ENCODE results near the gene ONECUT2.

Gene ONECUT2

DNA sequence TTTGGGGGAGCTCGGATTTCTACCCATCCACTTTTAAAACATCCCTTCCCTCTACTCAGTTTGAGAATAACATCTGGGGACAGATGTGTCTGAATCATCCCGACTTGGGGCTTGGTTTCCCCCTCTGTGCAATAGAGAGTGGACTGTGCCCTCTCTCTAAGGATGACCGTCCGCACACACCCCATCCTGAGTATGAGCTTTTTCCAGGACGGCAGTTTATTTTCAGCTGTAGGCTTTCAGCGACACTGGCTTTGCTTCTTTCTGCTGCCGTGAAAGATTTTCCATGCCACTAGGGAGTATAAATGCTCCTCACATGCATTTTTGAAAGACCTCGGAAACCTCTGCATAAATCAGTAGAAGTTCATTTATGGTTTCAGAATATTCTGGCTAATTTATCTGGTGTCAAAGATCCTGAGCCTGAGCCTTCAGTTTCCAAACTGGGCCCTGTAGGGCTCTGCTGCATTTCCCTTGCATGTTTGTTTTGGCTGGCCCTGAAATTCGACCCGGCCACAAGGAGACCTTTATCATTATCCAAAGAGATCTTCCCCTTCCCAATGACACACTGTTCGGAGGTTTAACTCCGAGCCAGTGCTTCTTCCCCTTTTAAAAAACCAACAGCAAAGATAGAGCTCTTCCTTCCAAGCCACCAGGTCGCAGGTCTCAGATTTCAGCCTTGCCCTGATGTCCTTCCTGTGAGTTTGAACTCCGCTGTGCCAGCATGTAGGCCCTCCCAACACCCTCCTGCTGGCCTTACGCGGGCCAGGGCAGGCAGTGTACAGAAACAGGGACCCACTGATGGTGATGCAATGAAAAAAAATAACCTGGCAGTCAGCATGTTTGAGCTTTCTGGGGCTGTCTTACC lies 98.1 kb downstream of the ONECUT2 start:
- no peak for FAIRE-seq

DNA sequence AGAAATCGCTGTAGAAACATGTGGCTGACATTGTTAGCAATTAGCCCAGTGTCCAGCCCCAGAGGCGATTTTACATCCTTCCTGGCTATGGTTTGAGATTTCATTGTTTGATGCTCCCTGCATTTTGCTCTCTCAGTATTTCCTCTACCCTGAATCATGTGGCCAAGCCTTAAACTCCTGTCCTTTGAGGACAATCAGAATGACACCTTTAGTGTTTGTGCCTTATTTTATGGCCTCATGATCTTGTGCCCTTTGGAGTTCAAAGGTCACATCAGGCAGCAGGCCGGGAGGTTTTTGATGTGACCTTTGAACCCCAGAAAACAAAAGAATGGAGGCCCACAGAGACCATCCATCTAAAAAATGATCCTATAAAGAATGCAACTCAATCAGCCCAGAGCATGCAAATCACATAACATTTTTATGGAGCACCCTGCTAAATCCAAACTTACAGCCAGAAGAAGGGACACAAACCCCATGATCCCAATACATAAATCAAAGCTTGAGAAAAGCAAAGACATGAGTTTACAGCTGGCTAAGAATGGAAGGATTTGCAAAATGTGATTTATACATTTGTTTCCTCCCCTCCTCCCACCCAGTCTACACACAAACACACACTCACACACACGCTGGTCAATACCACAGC lies 98.8 kb downstream of the ONECUT2 start:
- FAIRE-seq = no peak

GRCh38 chr18:57534511-57534909 lies 99.3 kb downstream of the ONECUT2 start:
- no peak for FAIRE-seq

GRCh38 chr18:57538614-57539013 lies 103.4 kb downstream of the ONECUT2 start:
- FAIRE-seq = no peak

DNA sequence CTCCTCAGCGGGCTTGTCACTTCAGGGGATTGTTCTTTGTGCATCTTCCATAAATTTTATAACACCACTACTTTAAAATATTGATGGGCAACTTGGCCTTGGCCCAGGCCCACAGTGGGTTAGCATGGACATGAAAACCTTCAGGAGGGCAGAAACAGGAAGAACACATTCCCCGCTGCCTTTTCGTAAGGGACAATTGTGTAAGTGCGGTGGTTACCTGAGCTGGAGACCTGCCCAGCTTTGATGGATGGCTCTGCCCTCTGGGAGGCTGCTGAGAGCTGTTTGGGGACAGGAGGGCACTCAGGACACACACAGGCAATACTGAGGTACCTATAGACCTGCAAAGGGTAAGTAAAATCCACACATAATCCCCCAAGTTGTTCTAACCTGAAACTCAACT lies 104.5 kb downstream of the ONECUT2 start:
- FAIRE-seq = no peak

Data from colon (tissue), 2 donors.